GM12875 (cell line): ENCODE results near the gene MIR17HG.
"Not testable (repeated sequence)": the region's sequence is repeated elsewhere in the genome, so short reads cannot be mapped to it uniquely, and the experiment has no call there.

Experiments used
- H3K4me3 ChIP-seq: one replicate; pipeline ENCODE4 v1.5.1; 2011; ENCODE audit warnings: low read depth, low read length, control low read depth
- TF ChIP-seq, protein P1 (sequence below): IDR thresholded peaks from 2 replicates; pipeline ENCODE4 v1.5.1; 2011; ENCODE audit warnings: low read depth, mild to moderate bottlenecking, control low read depth, inconsistent platforms, low read length, moderate library complexity, borderline replicate concordance; ENCODE audit not compliant: insufficient read depth

MIR17HG gene

DNA sequence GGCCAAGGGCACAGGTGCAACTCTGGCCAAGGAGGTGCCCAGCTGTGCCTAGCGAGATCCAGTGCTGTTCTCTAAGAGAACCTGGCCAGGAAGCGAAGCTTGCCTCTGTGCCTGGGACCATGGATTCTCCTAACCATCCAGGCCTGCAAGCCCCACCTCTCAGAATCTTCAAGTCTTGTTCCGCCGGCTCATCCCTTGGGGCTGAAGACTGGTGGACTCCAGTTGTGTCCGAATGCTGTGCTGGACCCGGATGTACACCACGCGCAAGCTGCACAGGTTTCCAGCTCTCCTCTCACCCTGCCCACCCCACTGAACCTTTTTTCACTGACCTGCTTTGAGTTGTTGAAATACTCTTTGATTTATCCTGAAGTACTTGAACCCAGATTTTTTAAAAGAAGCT, 27.5 kb upstream of the MIR17HG start:
- TF ChIP-seq, protein P1, sequence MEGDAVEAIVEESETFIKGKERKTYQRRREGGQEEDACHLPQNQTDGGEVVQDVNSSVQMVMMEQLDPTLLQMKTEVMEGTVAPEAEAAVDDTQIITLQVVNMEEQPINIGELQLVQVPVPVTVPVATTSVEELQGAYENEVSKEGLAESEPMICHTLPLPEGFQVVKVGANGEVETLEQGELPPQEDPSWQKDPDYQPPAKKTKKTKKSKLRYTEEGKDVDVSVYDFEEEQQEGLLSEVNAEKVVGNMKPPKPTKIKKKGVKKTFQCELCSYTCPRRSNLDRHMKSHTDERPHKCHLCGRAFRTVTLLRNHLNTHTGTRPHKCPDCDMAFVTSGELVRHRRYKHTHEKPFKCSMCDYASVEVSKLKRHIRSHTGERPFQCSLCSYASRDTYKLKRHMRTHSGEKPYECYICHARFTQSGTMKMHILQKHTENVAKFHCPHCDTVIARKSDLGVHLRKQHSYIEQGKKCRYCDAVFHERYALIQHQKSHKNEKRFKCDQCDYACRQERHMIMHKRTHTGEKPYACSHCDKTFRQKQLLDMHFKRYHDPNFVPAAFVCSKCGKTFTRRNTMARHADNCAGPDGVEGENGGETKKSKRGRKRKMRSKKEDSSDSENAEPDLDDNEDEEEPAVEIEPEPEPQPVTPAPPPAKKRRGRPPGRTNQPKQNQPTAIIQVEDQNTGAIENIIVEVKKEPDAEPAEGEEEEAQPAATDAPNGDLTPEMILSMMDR = no peak

DNA sequence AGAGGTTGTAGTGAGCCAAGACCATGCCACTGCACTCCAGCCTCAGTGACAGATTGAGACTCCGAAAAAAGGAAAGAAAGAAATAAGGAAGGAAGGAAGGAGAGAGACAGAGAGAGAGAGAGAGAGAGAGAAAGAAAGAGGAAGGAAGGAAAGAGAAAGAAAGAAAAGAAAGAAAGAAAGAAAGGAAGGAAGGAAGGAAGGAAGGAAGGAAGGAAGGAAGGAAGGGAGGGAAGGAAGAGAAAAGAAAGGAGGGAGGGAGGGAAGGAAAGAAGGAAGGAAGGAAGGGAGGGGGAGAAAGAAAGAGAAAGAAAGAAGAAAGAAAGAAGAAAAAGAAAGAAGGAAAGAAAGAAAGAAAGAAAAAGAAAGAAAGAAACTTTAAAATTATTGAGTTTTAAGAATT, 26.5 kb upstream of the MIR17HG start:
- H3K4me3 ChIP-seq = not testable (repeated sequence)

More for the DNA sequence above, 27.5 kb upstream of the MIR17HG start:
- H3K4me3 ChIP-seq = no peak overlapping the region

DNA sequence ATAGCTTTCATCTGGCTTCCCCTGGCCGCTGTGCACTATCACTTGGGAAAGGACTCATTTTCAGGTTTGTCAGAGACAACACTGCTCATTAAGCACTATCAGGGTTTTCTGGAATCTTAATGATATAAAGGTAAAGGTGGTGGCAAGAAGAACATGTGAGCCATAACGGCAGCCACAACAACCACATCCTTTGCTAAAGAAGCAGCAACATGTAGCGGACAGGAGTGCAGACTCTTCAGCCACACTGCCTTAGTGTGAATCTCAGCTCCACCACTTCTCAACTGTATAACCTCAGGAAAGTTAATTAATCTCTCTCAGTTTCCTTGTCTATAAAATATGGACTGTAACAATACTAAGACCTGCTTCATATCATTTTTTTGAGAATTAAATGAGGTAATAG, 24.1 kb upstream of the MIR17HG start:
- TF ChIP-seq, protein P1 = no peak
- H3K4me3 ChIP-seq = no peak overlapping the region

- H3K4me3 ChIP-seq = no peak overlapping the region
- TF ChIP-seq, protein P1 = no peak
Observed at GRCh38 chr13:91326146-91326545, 21.3 kb upstream of the MIR17HG start.

DNA sequence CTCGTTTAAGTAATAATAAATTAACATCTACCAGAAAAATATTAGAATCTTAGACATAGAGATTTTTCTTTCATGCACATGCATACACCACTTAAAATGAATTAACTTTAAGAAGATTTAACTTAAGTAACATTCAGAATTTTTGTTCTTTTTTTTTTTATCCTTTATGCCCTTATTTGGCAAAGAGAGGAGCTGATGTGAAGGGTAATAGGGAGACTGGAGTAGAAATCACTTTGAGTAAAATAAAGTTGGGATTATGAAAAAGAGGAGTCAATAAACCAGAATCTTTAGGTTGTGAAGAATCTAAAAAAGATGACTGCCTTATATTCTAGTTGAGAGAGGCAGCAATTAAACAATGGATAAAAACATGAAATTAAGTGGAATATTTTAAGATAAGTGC, 18.8 kb upstream of the MIR17HG start:
- no peak overlapping the region for H3K4me3 ChIP-seq
- TF ChIP-seq, protein P1 = no peak

DNA sequence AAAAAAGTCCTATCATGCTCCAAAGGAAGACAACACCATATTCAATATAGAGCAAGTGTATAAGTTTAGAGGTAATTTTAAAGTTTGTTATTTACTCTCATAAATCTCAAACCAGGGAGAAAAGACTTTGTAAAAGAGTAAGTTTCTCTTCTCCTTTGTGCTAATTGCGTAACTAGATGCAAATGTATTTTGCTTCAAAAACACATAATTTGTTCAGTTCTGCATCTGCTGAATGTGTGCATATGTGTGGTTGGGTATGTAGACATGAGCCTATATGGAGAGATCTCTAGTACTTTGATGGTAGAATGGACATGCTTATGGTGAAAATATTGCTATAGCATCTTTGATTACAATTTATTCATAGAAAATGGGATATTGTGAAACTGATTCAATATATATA, 17.8 kb upstream of the MIR17HG start:
- TF ChIP-seq, protein P1 = no peak

GRCh38 chr13:91331047-91331915, 16.2 kb upstream of the MIR17HG start:
- TF ChIP-seq, protein P1 = no peak
- H3K4me3 ChIP-seq = no peak overlapping the region

More for the DNA sequence above, 17.8 kb upstream of the MIR17HG start:
- H3K4me3 ChIP-seq = no peak overlapping the region
